ENCODE measurements around the gene PCED1A. TPM values are rescaled to one million over a fixed set of nuclear protein-coding genes. Genes with fewer than 3 reads are reported as not detected.

PCED1A gene
- total and polyA plus RNA-seq, 2 of the 13 experiments (the other 11 are each of a cell fraction or from before 2014, with no cell fraction given): 40.1 to 84.2 TPM

- TF ChIP-seq SKI (IDR thresholded peaks at IDR 0.05; ENCODE audit: partially characterized antibody) (peak; percentile 52), NFRKB (IDR thresholded peaks at IDR 0.05) (no peak), BCLAF1 (IDR thresholded peaks at IDR 0.05) (no peak), NR2F6 (IDR thresholded peaks at IDR 0.05) (no peak), NR2F6 (CRISPR knock-in tag; IDR thresholded peaks at IDR 0.05) (peak; percentile 28; the same call in 1 of the 2 replicates), RXRA (CRISPR knock-in tag; IDR thresholded peaks at IDR 0.05) (peak; percentile 57), ZZZ3 (CRISPR knock-in tag; IDR thresholded peaks at IDR 0.05; ENCODE audit: borderline replicate concordance) (peak; percentile 55), MAFF (IDR thresholded peaks at IDR 0.05; ENCODE audit: low read depth, low read length) (no peak), ZNF253 (CRISPR knock-in tag; IDR thresholded peaks at IDR 0.05; ENCODE audit: borderline replicate concordance) (0 out of 2 replicates have a peak, but pooled peaks have one; percentile 22), ZBTB40 (IDR thresholded peaks at IDR 0.05) (no peak), ZBTB40 (CRISPR knock-in tag; IDR thresholded peaks at IDR 0.05) (peak; percentile 11; the same call in 1 of the 2 replicates), THAP9 (CRISPR knock-in tag; IDR thresholded peaks at IDR 0.05; ENCODE audit: borderline replicate concordance) (peak; percentile 67; the same call in 1 of the 2 replicates), CTCF (CRISPR knock-in tag; IDR thresholded peaks at IDR 0.05) (no peak)
Measured at GRCh38 chr20:2873010-2873746, 32.7 kb upstream of the PCED1A start, which contains the start of gene PTPRA (continued).

All from HepG2 (cell line).